Activated CD4-positive, alpha-beta T cell treated with anti-CD3 and anti-CD28 coated beads for 48 hours (primary cell): ENCODE results near the gene SPPL3.
"Not testable (repeated sequence)": the region's sequence is repeated elsewhere in the genome, so short reads cannot be mapped to it uniquely, and the experiment has no call there.

Experiments
- DNase-seq: peaks from one replicate; pipeline ENCODE4 v3.0.0-alpha.2; 2020

The SPPL3 gene

GRCh38 chr12:120917748-120918147 lies 13.6 kb upstream of the SPPL3 start:
- no peak for DNase-seq

DNA sequence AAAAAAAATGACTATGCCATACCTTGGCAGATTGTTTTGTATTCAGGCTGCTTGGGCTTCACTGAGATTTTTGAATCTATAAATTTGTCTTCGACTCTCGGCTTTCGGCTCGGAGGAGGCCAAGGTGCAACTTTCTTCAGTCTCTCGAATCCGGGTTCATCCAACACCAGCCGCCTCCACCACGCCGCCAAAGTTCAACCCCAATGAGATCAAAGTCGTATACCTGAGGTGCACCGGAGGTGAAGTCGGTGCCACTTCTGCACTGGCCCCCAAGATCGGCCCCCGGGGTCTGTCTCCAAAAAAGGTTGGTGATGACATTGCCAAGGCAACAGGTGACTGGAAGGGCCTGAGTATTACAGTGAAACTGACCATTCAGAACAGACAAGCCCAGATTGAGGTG lies 12.4 kb upstream of the SPPL3 start:
- no peak for DNase-seq

- no peak for DNase-seq
Measured at GRCh38 chr12:120914794-120915193, 10.6 kb upstream of the SPPL3 start.

GRCh38 chr12:120909633-120910298 lies 5.6 kb upstream of the SPPL3 start:
- no peak for DNase-seq

DNA sequence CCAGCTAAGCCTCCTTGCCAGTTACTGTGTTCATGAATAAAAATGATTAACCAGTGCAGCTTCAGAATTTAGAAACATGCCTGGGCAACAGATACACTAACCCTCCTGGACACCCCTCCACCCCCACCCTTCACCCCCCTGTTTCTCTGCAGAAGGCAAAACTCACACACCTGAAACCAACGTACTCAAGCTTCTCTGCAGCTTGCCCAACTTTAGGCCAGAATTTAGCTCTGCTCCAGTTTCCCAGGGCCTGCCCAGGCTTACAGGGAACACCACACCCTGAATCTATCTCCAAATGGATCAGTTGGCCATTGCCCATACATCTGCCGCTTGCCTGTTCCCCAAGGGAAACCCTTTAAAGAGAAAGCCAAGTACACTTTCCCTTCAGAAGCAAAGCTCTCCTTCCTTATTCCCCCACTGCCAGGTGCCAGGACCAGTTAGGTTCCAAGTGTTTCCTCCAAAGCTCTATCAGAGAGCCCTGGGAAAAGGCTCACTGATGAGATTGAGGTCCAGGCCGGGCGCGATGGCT lies 1.8 kb upstream of the SPPL3 start:
- no peak for DNase-seq

GRCh38 chr12:120903412-120904196 lies 554 bp downstream of the SPPL3 start:
- peak; percentile 72 for DNase-seq

GRCh38 chr12:120902846-120903411 lies 1.2 kb downstream of the SPPL3 start:
- DNase-seq, result no peak

DNA sequence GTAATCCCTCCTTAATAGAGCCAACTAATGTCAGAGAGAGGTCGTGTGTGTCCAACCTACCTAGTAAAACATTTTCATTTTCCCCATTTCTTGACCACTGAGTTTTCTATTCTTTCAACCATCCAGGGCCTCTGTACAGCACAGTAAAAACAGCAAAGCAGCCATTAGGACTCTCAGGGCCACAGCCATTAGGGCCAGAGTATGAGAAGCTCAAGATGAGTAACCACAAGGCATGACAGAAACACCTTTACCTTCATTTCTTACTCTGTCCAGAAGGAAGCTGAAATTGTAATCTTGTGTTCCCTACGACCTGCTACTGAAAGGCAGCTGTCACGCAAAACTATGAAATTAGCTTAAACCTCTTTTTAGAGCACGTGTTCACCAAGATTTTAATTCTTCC lies 2.3 kb downstream of the SPPL3 start:
- no peak for DNase-seq

DNA sequence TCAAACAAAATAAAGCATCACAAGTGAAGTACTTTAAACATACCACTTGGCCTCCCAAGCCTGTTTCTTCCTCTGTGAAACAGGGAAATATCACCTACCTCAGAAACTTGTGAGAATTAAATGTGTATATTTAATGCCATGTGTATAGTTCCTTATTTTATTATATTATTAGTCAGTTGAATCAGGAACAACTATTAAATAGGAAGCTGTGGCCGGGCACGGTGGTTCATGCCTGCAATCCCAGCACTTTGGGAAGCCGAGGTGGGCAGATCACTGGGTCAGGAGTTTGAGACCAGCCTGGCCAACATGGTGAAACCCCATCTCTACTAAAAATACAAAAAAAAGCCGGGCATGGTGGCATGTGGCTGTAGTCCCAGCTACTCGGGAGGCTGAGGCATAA lies 3.1 kb downstream of the SPPL3 start:
- not testable (repeated sequence) for DNase-seq

DNA sequence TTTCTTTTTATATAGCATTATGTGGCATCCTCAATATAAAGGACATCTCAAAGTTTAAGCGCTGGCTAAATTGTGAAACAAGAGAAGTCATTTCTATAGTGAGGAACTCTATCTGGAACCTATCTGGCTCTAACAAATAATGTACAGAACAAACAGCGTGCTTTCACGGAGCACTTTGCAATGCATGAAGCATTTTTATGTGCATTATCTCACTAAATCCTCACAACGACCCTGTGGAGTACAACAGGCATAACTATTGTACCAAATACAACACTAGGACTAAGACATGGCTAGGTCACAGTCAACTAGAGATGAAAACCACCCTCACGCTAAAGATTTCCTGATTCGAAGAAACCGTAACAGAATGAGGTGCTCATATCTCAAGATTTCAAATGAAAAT lies 8.6 kb downstream of the SPPL3 start:
- DNase-seq, result no peak

DNA sequence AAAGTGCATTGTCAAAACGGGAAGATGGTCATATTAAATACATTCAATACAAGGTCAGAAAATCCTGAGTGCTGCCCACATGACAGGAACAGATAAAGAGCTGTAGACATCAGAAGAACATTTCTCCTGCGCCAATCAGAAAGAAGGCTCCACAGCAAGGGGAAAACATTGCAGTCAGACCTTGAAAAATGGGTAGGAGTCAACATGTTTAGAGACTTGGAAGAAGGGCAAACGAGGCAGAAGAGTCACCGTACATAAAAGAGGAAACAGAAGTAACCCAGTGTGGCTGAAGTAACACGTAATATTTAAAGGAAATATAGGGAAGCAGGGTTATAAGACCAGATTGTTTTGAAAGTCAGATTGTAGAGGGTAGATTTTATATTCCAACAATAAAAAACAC lies 11.9 kb downstream of the SPPL3 start:
- DNase-seq, result no peak

GRCh38 chr12:120890963-120891362 lies 13.2 kb downstream of the SPPL3 start:
- no peak for DNase-seq

GRCh38 chr12:120887253-120888043 lies 16.7 kb downstream of the SPPL3 start:
- peak; percentile 61 for DNase-seq

- DNase-seq, result no peak
Measured at GRCh38 chr12:120886199-120887018, 17.7 kb downstream of the SPPL3 start.

GRCh38 chr12:120885521-120885920 lies 18.6 kb downstream of the SPPL3 start:
- no peak for DNase-seq

- no peak for DNase-seq
Measured at GRCh38 chr12:120884644-120885043, 19.5 kb downstream of the SPPL3 start.

- DNase-seq, result no peak
Measured at GRCh38 chr12:120882055-120882555, 22.1 kb downstream of the SPPL3 start.

DNA sequence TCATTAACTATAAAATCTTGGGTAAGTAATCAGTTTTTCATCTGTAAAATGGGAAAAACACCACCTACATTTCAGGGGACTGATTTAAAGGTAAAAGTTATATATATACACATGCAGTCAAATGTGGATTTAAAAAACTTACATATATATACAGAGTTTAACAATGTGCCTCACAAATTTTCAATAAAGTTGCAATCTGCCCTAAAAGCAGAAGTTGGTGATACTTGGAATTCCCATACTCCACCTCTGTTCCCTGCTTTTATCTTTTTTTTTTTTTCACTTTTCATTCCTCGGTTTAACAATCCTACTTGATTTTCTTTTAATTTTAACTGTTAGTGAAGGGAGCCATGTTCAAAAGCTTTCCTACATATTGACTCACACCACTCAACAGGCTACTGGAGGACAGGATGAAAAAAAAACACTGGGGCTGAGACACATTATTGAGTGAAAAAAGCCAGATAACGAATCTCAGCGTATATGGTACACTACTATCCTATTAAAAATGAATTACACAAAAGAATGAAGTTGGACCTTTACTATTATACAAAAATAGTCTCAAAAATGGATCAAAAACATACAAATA lies 24.3 kb downstream of the SPPL3 start:
- DNase-seq, result no peak

- DNase-seq, result no peak
Measured at GRCh38 chr12:120879102-120879501, 25.1 kb downstream of the SPPL3 start.

DNA sequence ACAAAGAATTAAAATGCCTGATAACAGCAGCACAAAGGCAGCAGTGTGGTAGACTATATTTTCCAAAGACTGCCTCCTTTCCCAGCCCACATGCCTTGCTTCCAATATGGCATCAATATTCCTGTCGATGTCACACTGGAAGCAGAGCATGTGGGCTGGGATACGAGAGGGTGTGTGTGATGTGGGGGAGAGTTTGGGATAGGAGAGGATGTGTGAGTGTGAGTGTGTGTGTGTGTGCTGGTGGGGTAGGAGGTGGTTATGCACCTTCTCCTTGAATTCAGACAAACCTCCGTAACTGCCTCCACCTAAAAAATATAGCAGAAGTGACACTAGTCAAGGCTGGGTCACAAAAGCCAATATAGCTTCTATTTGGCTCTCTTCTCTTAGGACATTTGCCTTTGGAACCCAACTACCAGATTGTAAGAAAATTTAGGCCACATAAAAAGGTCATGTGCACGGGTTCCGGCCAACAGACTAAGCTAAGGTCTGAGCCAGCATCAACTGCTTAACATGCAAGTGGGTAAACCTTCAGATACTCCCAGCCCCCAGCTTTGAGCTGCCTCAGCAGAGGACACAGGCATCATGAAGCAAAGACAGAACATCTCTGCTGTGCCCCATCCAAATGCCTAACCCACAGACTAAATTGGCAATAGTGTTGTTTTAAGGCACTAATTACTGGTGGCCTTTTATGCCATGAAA lies 29.5 kb downstream of the SPPL3 start:
- DNase-seq, result no peak

DNA sequence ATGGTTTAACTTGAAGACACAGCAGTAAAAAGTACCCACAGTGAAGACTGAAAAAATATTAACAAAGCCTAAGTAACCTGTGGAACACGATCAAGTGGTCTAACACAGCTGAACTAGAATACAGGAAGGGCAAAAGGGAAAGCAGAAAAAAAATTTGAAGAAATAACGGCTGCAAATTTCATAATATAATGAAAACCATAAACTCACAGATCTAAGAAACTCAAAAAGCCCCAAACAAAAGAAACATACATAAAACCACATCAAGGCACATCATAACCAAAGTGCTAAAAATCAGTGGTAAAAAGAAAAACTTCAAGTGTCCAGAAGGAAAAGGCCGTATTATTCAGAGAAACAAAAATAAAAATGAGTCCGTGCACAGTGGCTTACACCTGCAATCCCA lies 30.9 kb downstream of the SPPL3 start:
- DNase-seq, result no peak
